ENCODE results near the gene RHBDD2.
"Not testable (repeated sequence)": the region's sequence is repeated elsewhere in the genome, so short reads cannot be mapped to it uniquely, and the experiment has no call there.

DNA sequence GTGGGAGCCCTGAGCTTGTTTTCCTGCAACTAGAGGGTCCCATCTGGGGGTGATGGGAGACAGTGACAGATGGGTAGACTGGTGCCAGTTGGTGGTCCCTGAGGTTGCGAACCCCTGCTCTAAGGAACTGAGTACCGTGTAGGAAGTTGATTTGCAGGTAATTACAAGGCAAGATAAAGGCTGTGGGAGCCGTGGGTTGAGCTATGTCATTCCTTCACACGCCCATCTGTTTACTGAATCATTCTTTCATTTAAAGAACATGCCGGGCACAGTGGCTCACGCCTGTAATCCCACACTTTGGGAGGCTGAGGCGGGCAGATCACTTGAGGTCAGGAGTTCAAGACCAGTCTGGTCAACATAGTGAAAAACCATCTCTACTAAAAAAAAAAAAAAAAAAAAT, 12.4 kb downstream of the RHBDD2 start:
- TF ChIP-seq SP1 (IDR thresholded peaks at IDR 0.05); BHLHE40 (IDR thresholded peaks at IDR 0.05; ENCODE audit: borderline replicate concordance); ARNT (IDR thresholded peaks at IDR 0.05); SUZ12 (IDR thresholded peaks at IDR 0.05); FOXM1 (IDR thresholded peaks at IDR 0.05; ENCODE audit: borderline replicate concordance): not testable (repeated sequence)
- TF ChIP-seq, protein P1, sequence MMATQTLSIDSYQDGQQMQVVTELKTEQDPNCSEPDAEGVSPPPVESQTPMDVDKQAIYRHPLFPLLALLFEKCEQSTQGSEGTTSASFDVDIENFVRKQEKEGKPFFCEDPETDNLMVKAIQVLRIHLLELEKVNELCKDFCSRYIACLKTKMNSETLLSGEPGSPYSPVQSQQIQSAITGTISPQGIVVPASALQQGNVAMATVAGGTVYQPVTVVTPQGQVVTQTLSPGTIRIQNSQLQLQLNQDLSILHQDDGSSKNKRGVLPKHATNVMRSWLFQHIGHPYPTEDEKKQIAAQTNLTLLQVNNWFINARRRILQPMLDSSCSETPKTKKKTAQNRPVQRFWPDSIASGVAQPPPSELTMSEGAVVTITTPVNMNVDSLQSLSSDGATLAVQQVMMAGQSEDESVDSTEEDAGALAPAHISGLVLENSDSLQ (IDR thresholded peaks at IDR 0.05) = not testable (repeated sequence)
